GM12878 (cell line): Measurements from ENCODE around the gene SHLD1.
"Not testable (repeated sequence)": the region's sequence is repeated elsewhere in the genome, so short reads cannot be mapped to it uniquely, and the experiment has no call there.

Source experiments
- EZH2 ChIP-seq: IDR thresholded peaks from 2 replicates; pipeline ENCODE4 v1.6.1; 2012; ENCODE audit warnings: low read depth, mild to moderate bottlenecking, control low read depth, inconsistent platforms, low read length, borderline replicate concordance; ENCODE audit not compliant: control insufficient read depth
- TF ChIP-seq, protein P1 (sequence below), 3 experiments: IDR thresholded peaks in 2 of 3; conservative IDR thresholded peaks in 1 of 3; 2 replicates each; pipeline ENCODE4 v1.5.1; 2011; ENCODE audit warnings: low read depth in 3 of 3, low read length in 3 of 3, mild to moderate bottlenecking in 3 of 3, control low read depth in 2 of 3, moderate library complexity in 2 of 3, inconsistent platforms in 1 of 3, mixed read lengths in 1 of 3; ENCODE audit not compliant: control insufficient read depth in 2 of 3, insufficient read depth in 1 of 3; ENCODE audit errors: extremely low read depth in 1 of 3

DNA sequence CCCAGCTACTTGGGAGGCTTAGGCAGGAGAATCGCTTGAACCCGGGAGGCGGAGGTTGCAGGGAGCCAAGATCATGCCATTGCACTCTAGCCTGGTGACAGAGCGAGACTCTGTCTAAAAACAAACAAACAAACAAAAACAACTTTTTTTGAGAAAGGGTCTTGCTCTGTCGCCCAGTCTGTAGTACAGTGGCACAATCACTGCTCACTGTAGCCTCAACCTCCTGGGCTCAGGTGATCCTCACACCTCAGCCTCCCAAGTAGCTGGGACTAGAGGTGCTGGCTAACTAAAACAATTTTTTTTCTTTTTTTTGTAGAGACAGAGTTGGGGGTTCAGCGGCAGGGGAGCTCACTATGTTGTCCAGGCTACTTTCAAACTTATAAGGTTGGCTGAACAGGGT lies 28.8 kb upstream of the SHLD1 start:
- TF ChIP-seq, protein P1, sequence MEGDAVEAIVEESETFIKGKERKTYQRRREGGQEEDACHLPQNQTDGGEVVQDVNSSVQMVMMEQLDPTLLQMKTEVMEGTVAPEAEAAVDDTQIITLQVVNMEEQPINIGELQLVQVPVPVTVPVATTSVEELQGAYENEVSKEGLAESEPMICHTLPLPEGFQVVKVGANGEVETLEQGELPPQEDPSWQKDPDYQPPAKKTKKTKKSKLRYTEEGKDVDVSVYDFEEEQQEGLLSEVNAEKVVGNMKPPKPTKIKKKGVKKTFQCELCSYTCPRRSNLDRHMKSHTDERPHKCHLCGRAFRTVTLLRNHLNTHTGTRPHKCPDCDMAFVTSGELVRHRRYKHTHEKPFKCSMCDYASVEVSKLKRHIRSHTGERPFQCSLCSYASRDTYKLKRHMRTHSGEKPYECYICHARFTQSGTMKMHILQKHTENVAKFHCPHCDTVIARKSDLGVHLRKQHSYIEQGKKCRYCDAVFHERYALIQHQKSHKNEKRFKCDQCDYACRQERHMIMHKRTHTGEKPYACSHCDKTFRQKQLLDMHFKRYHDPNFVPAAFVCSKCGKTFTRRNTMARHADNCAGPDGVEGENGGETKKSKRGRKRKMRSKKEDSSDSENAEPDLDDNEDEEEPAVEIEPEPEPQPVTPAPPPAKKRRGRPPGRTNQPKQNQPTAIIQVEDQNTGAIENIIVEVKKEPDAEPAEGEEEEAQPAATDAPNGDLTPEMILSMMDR (IDR thresholded peaks at IDR 0.05 in 2 of 3, conservative IDR thresholded peaks at IDR 0.05 in 1 of 3; ENCODE audit: control insufficient read depth in 2 of 3, extremely low read depth in 1 of 3, insufficient read depth in 1 of 3, low read depth in 3 of 3, low read length in 3 of 3) = not testable (repeated sequence)
- TF ChIP-seq EZH2 = not testable (repeated sequence)
